ENCODE measurements around the gene YAF2.
"Not testable (repeated sequence)": the region's sequence is repeated elsewhere in the genome, so short reads cannot be mapped to it uniquely, and the experiment has no call there.

YAF2 gene

GRCh38 chr12:42234970-42235369 is 3.1 kb downstream of the YAF2 start:
- no peak for DNase-seq (ENCODE audit: extremely low read depth, low read depth)
- no peak for TF ChIP-seq CTCF (IDR thresholded peaks at IDR 0.05; ENCODE audit: low read depth, low read length)

GRCh38 chr12:42227525-42227924 is 10.5 kb downstream of the YAF2 start:
- not testable (repeated sequence) for DNase-seq (ENCODE audit: extremely low read depth, low read depth)

DNA sequence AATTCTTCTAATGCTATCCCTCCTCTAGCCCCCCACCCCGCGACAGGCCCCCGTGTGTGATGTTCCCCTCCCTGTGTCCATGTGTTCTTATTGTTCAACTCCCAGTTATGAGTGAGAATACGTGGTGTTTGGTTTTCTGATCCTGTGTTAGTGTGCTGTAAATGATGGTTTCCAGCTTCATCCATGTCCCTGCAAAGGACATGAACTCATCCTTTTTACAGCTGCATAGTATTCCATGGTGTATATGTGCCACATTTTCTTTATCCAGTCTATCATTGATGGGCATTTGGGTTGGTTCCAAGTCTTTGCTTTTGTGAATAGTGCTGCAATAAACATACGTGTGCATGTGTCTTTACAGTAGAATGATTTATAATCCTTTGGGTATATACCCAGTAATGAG is 13.5 kb downstream of the YAF2 start:
- DNase-seq (ENCODE audit: extremely low read depth, low read depth): not testable (repeated sequence)

DNA sequence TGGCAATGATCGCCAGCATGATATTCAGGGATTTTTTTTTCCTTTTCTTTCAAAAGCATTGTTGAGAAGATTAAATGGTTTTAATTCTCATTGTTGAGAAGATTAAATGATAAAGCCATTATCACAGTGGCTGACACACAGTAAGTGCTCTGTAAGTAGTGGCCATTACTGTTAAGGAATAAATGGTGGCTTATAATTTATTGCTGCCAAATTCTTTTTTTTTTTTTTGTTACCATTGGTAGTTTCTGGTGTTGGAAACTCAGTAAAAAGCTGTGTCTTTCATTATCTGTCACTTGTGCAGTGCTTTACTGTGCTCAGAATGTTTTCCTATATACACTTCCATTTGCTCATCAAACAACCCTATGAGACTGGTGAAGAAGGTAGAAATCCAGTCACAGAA is 15.3 kb downstream of the YAF2 start:
- no peak for DNase-seq (ENCODE audit: extremely low read depth, low read depth)
- TF ChIP-seq CTCF (IDR thresholded peaks at IDR 0.05; ENCODE audit: low read depth, low read length): no peak

GRCh38 chr12:42221726-42222125 is 16.3 kb downstream of the YAF2 start:
- no peak for TF ChIP-seq CTCF (IDR thresholded peaks at IDR 0.05; ENCODE audit: low read depth, low read length)
- no peak for DNase-seq (ENCODE audit: extremely low read depth, low read depth)

GRCh38 chr12:42217656-42218055 is 20.4 kb downstream of the YAF2 start:
- TF ChIP-seq CTCF (IDR thresholded peaks at IDR 0.05; ENCODE audit: low read depth, low read length): no peak
- no peak for DNase-seq (ENCODE audit: extremely low read depth, low read depth)

GRCh38 chr12:42216737-42217136 is 21.3 kb downstream of the YAF2 start:
- no peak for DNase-seq (ENCODE audit: extremely low read depth, low read depth)
- TF ChIP-seq CTCF (IDR thresholded peaks at IDR 0.05; ENCODE audit: low read depth, low read length): no peak

DNA sequence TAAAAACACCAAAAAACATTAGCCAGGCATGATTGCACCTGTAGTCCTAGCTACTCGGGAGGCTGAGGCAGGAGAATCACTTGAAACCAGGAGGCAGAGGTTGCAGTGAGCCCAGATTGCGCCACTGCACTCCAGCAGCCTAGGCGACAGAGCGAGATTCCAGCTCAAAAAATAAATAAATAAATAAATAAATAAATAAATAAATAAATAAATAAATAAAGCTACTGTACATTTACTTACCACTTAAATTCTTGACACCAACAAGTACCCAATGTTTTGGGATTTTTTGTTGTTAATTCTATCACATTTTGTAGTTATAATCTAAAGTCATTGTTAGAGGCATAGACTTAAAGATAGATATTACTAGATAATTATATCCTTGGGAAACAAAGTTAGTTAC is 22.3 kb downstream of the YAF2 start:
- not testable (repeated sequence) for DNase-seq (ENCODE audit: extremely low read depth, low read depth)

DNA sequence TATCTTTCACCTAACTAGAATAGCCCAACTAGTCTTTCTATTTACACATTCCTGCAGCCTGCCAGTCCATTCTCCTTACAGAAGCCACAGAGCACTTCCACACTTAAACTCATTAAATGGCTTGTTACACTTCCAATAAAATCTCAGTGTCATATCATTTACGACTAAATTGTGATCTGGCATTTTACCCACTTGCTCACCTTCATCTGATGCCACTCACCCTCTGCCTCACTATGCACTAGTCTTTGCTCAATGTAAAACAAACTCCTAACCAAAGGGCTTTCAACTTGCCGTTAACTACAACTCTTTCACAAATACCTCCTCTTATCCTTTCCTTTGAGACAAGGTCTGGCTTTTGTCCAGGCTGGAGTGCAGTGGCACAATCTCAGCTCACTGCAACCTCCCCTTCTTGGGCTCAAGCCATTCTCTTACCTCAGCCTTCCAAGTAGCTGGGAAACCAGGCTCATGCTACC is 24.1 kb downstream of the YAF2 start:
- no peak for TF ChIP-seq CTCF (IDR thresholded peaks at IDR 0.05; ENCODE audit: low read depth, low read length)
- DNase-seq (ENCODE audit: extremely low read depth, low read depth): no peak

All from AG09319 (cell line).